ENCODE measurements around the gene DFFB. TPM values are rescaled to one million over a fixed set of nuclear protein-coding genes. Genes with fewer than 3 reads are reported as not detected.

The DFFB gene
- total RNA-seq, 3 donors from 2014 or later: 7.6 to 9.2 (median 8.4) TPM

DNA sequence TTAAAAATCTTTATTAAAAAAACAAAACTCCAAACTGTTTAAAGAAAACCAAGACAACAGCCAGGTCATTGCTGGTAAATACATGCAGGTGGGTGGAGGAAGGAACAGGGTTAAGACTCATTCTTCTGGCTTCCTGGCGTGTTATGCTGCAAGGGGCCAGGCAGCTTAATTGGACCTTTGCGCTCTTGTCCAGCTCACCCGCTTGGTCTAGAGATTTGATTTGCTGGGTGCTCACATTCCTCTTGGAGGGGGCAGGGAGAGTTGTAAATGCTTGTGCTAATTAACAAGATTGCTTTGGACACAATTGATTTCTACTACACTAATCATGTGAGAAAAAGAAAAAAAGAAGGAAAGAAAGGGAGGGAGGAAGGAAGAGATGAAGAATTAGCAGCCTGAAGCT is 10.7 kb upstream of the DFFB start:
- intact Hi-C loops (cut with DNase I, micrococcal nuclease): no loop called here
- H3K9me3 ChIP-seq: no peaks in the 10 kb centered on the region
- no peak for DNase-seq
- peaks cover 5% of the 10 kb centered on the region for H3K36me3 ChIP-seq (ENCODE audit: low read depth)
- no peak overlapping the region for H3K4me3 ChIP-seq
- ATAC-seq: no peak
- TF ChIP-seq, protein P1, sequence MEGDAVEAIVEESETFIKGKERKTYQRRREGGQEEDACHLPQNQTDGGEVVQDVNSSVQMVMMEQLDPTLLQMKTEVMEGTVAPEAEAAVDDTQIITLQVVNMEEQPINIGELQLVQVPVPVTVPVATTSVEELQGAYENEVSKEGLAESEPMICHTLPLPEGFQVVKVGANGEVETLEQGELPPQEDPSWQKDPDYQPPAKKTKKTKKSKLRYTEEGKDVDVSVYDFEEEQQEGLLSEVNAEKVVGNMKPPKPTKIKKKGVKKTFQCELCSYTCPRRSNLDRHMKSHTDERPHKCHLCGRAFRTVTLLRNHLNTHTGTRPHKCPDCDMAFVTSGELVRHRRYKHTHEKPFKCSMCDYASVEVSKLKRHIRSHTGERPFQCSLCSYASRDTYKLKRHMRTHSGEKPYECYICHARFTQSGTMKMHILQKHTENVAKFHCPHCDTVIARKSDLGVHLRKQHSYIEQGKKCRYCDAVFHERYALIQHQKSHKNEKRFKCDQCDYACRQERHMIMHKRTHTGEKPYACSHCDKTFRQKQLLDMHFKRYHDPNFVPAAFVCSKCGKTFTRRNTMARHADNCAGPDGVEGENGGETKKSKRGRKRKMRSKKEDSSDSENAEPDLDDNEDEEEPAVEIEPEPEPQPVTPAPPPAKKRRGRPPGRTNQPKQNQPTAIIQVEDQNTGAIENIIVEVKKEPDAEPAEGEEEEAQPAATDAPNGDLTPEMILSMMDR (IDR thresholded peaks at IDR 0.05): no peak
- no peaks in the 10 kb centered on the region for H3K4me1 ChIP-seq (ENCODE audit: low read depth)

DNA sequence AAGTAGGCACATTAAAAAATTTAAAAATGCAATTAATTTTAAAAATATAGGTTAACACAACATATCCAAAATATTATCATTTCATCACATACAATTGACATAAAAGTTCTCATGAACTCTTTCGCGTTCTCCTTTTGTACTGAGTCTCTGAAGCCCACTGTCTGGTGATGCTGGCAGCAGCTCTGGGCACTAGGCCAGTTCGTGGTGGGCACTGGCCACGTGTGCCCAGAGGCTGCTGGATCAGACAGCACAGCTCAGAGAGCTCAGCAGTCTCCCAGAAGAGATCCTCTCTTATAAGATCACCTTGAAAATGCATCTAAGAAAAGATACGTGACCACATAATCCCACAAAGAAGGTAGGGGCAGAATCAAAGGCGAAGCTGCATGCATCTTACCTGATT is 10.2 kb upstream of the DFFB start:
- H3K4me3 ChIP-seq: no peak overlapping the region
- H3K4me1 ChIP-seq (ENCODE audit: low read depth): no peaks in the 10 kb centered on the region
- intact Hi-C loops (cut with DNase I, micrococcal nuclease): no loop called here
- H3K9me3 ChIP-seq: no peaks in the 10 kb centered on the region
- DNase-seq (no peak), ATAC-seq (no peak)
- H3K36me3 ChIP-seq (ENCODE audit: low read depth): peaks cover 5% of the 10 kb centered on the region
- TF ChIP-seq, protein P1 (IDR thresholded peaks at IDR 0.05): no peak

DNA sequence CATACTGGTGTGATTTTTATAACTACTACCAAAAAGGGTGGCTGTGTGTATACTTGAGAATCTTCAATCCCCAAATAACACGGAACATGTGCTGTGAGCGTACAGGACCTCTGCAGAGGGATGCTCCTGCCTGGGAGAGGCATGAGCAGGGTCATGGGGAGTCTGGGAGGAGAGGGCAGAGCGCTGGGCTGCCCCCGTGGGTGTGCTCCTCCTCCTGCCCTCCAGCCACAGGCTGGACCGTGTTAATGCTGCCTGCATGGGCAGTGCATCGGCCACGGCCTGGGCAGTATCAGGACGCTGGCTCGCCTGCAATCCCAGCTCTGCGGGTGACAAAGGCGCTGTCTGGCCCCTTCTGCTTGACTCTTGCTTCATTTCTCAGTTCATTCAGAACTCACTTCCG is 6.4 kb upstream of the DFFB start:
- no peaks in the 10 kb centered on the region for H3K9me3 ChIP-seq
- no peak overlapping the region for H3K4me3 ChIP-seq
- ATAC-seq (no peak), DNase-seq (no peak)
- H3K36me3 ChIP-seq (ENCODE audit: low read depth): peaks cover 5% of the 10 kb centered on the region
- H3K4me1 ChIP-seq (ENCODE audit: low read depth): peaks cover 2% of the 10 kb centered on the region
- TF ChIP-seq, protein P1 (IDR thresholded peaks at IDR 0.05): no peak
- intact Hi-C loops (cut with DNase I, micrococcal nuclease): no loop called here

DNA sequence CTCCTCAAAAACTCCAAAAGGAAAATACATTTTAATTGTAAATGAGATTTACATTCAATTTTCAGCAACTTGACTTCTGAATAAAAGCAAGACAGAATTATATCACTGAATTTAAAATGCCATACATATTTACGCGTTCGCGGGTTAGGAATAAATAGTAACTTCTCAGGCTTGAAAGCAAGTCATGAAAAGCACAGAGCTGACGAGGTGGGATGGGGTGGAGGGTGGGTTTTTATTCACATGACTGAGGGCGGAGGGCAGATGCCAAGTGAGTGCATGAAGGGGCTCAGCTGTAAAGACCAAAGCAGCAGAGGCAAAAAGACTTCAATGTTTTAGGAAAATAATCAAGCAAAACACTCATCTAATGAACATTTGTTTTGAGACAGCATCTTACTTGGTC is 6.0 kb upstream of the DFFB start:
- Histone ChIP-seq H3K9me3 (no peaks in the 10 kb centered on the region), H3K4me1 (ENCODE audit: low read depth) (peaks cover 7% of the 10 kb centered on the region), H3K4me3 (no peak overlapping the region), H3K36me3 (ENCODE audit: low read depth) (peaks cover 5% of the 10 kb centered on the region)
- intact Hi-C loops (cut with DNase I, micrococcal nuclease): no loop called here
- TF ChIP-seq, protein P1 (IDR thresholded peaks at IDR 0.05): no peak
- ATAC-seq (no peak), DNase-seq (no peak)

DNA sequence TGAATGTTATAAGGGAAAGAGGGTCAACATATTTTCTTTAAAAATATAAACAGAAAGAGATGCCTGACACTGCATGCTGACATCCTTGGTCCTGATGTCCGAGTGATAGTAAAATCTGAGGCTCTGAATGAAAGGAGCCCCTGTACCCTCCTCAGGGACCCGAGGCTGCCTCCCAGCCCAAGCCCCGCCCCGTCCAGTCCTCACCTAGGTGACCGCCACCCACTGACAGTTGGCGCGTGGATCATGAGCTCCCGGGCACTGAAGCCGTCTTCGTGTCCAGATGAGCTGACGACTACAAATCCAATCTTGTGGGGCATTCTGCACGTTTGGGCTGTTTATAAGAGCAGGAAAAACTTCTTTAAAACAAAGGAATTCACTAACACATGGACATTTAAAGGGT is 5.2 kb upstream of the DFFB start:
- intact Hi-C loops (cut with DNase I, micrococcal nuclease): no loop called here
- no peak for DNase-seq
- ATAC-seq: no peak
- TF ChIP-seq, protein P1 (IDR thresholded peaks at IDR 0.05): no peak
- no peaks in the 10 kb centered on the region for H3K9me3 ChIP-seq
- peaks cover 5% of the 10 kb centered on the region for H3K36me3 ChIP-seq (ENCODE audit: low read depth)
- peaks cover 7% of the 10 kb centered on the region for H3K4me1 ChIP-seq (ENCODE audit: low read depth)
- H3K4me3 ChIP-seq: no peak overlapping the region
